PFSK-1 (cell line): ENCODE measurements around the gene IL9.

Source experiments
- POLR2AphosphoS5 ChIP-seq: IDR thresholded peaks from 2 replicates; pipeline ENCODE4 v1.6.1; 2012; ENCODE audit warnings: low read depth, mild to moderate bottlenecking, control low read depth, low read length, moderate library complexity
- TAF1 ChIP-seq: IDR thresholded peaks from 2 replicates; pipeline ENCODE4 v1.6.1; 2012; ENCODE audit warnings: low read length, control low read depth, borderline replicate concordance; ENCODE audit not compliant: insufficient read depth
- TF ChIP-seq, protein P1 (sequence below), 2 experiments: IDR thresholded peaks; 2 replicates each; pipeline versions ENCODE4 v1.6.1 to v1.8.0; 2011 to 2012; ENCODE audit warnings: low read depth in 2 of 2, low read length in 2 of 2, control low read depth in 1 of 2, inconsistent platforms in 1 of 2, mild to moderate bottlenecking in 1 of 2, moderate library complexity in 1 of 2; ENCODE audit not compliant: insufficient read depth in 1 of 2

DNA sequence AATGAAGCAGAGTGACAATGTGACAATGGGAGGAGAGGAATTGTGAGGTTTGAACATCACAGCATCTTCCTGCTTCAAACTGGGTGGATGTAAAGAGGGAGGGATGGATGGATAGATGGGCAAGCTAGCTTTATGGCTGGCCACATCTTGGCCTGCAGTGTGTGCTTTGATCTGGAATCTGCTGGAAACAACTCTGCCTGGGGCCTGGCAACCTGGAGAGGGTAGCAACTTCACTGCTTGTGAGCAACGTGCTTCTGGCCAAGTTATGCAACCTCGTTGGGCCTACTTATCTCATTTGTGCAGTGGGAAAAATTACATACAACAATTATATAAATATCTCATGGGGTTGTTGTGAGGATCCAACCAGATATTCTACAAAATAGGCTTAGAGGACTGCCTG lies 5.3 kb downstream of the IL9 start:
- no peak for TF ChIP-seq POLR2AphosphoS5
- TF ChIP-seq, protein P1, sequence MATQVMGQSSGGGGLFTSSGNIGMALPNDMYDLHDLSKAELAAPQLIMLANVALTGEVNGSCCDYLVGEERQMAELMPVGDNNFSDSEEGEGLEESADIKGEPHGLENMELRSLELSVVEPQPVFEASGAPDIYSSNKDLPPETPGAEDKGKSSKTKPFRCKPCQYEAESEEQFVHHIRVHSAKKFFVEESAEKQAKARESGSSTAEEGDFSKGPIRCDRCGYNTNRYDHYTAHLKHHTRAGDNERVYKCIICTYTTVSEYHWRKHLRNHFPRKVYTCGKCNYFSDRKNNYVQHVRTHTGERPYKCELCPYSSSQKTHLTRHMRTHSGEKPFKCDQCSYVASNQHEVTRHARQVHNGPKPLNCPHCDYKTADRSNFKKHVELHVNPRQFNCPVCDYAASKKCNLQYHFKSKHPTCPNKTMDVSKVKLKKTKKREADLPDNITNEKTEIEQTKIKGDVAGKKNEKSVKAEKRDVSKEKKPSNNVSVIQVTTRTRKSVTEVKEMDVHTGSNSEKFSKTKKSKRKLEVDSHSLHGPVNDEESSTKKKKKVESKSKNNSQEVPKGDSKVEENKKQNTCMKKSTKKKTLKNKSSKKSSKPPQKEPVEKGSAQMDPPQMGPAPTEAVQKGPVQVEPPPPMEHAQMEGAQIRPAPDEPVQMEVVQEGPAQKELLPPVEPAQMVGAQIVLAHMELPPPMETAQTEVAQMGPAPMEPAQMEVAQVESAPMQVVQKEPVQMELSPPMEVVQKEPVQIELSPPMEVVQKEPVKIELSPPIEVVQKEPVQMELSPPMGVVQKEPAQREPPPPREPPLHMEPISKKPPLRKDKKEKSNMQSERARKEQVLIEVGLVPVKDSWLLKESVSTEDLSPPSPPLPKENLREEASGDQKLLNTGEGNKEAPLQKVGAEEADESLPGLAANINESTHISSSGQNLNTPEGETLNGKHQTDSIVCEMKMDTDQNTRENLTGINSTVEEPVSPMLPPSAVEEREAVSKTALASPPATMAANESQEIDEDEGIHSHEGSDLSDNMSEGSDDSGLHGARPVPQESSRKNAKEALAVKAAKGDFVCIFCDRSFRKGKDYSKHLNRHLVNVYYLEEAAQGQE (IDR thresholded peaks at IDR 0.05; ENCODE audit: insufficient read depth in 1 of 2, low read depth in 2 of 2, low read length in 2 of 2): no peak
- no peak for TF ChIP-seq TAF1
